Psoas muscle (tissue), 8 donors: ENCODE results near the gene SCAMP1. TPM values are rescaled to one million over a fixed set of nuclear protein-coding genes. Genes with fewer than 3 reads are reported as not detected.

Source experiments
- ATAC-seq, 4 donors: fragments of 200-7000 bp; cut with Tn5 transposase; one replicate each; pipeline ENCODE4 v1.9.1; 2020; ENCODE audit warnings: moderate library complexity in 3 of 4, mild to moderate bottlenecking in 2 of 4
- DNase-seq, 2 donors: peaks; one replicate each; pipeline ENCODE4 v3.0.0-alpha.2; 2020
- H3K27ac ChIP-seq: fragments of 200-600 bp; one replicate; pipeline ENCODE4 v1.8.0; 2022
- H3K27me3 ChIP-seq, 3 donors: fragments of 200-600 bp in 1 of 3; one replicate each; pipeline versions ENCODE4 v1.6.1 to v1.8.0; 2013 to 2022; ENCODE audit warnings: low read length in 2 of 3, mild to moderate bottlenecking in 2 of 3, moderate library complexity in 1 of 3; ENCODE audit not compliant: insufficient read depth in 3 of 3
- H3K36me3 ChIP-seq, 2 donors: fragments of 200-600 bp in 1 of 2; one replicate each; pipeline versions ENCODE4 v1.6.1 to v1.8.0; 2013 to 2022; ENCODE audit warnings: low read depth in 1 of 2, mild to moderate bottlenecking in 1 of 2, moderate library complexity in 1 of 2; ENCODE audit not compliant: insufficient read depth in 1 of 2
- H3K4me1 ChIP-seq: fragments of 200-600 bp; one replicate; pipeline ENCODE4 v1.8.0; 2022
- H3K4me3 ChIP-seq: fragments of 200-600 bp; one replicate; pipeline ENCODE4 v1.8.0; 2022; ENCODE audit warnings: mild to moderate bottlenecking
- H3K9me3 ChIP-seq: fragments of 200-600 bp; one replicate; pipeline ENCODE4 v1.8.0; 2022
- WGBS, 3 donors: extraction: QIAGEN DNeasy Blood & Tissue Kit; methylation state at CpG; one replicate each; pipeline versions ENCODE4 v1.1.6 to v1.1.7; 2013; 5-methylcytosine and 5-hydroxymethylcytosine counted together
- intact Hi-C, 2 donors: fragments of 100-400 bp; cut with DNase I; formaldehyde crosslinking; loops; one replicate each; pipeline versions ENCODE4 v1.11.0 to v1.14.2; 2022
- polyA plus RNA-seq, 3 donors: library from polyadenylated mRNA; stranded (reverse); fragments of 200-250 nt; gene quantifications; one replicate each; pipeline ENCODE4 v1.2.3, GENCODE V29; 2013
- total RNA-seq, 4 donors: library from RNA; stranded (reverse); fragmentation: NEBNext Ultra II Directional in 2 of 4; extraction: Animal tissue kit (Norgen Biotek cat#: 25700) in 2 of 4; gene quantifications; one replicate each; pipeline versions ENCODE4 v1.2.1 to v1.2.4, GENCODE V29; 2021 to 2023
- TF ChIP-seq, protein P1 (sequence below): fragments of 200-600 bp; IDR thresholded peaks from one replicate; pipeline ENCODE4 v1.8.0; 2022; ENCODE audit warnings: antibody characterized with exemption
- donor health status: healthy with polysubstance abuse.
- donor health status: DM: no; HTN: no; CAD: no; lungs with moderate emphysema.
- donor health status: Bipolar disorder and iron deficiency.
- donor health status: healthy.
- donor health status: DM: yes; HTN: yes; CAD: no.
- donor health status: DM: no; HTN: no; CAD: no.
- donor health status: DM: no; HTN: no; CAD: no.
- donor health status: DM: yes; HTN: yes; CAD: no.

SCAMP1 gene
- total and polyA plus RNA-seq, 7 donors: 7.2 to 28.4 (median 16.4) TPM

DNA sequence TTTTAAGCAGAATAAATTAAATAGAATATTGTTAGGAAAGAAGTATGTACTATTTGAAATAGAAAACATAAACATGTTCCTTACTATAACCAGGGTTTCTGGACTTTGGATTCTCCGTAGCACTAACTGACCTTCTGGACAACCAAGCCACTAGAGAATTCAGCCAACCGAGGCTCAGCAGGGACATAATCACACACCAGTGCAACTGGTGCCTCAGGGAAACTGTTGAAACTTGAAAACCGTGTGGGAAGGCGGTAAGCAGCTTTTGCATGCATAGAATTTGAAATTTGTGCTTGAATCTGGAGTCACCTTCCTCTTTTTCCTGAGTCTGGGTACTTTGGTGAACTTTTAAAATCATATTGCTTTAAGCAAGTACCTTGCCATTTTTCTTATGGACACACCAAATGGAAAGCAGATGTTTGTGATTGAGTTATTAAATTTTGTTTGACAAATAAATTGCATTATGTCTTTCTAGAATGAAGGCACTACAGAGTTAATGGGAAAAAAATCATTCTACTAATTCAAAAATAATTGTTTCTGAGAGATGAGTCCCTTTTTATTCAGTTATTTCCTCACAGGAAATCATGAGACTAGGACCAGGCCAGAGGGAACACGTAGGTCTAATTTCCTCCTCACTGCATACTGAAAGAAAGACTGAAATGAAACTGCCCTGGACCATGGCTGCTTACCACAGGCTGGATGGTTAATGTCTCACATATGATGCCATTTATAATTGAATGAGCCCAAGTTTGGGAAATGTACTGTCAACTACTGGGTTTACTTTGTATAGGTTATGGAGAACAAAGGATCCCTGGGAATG, 20.6 kb upstream of the SCAMP1 start:
- no peaks in the 10 kb centered on the region for H3K36me3 ChIP-seq

DNA sequence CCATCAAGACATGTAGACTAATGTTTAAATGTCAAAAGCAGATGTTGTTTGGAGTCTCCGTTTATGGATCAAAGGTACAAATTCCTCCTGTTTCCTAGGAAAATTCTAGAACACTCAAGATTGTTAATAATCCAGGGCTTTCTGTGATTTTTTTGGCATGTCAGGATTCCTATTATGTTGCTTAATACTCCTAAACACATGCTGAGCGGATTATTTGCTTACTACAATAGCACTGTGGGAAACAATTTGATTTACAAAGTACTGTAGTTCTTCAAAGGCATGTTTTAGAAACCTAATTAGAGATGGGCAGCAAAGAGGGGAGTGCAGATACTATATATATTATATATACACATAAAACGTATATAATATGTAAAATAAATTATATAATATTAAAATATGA, 19.0 kb upstream of the SCAMP1 start:
- no peaks in the 10 kb centered on the region for H3K4me1 ChIP-seq
- peaks cover 0 to 2% (median 0%) of the 10 kb centered on the region in 3 donors for H3K27me3 ChIP-seq
- no peak for ATAC-seq
- WGBS, 3 donors: 34 to 39% (median 37%) methylated on average over 3 of the region's 3 CpGs
- intact Hi-C loops: no loop called here
- TF ChIP-seq, protein P1, sequence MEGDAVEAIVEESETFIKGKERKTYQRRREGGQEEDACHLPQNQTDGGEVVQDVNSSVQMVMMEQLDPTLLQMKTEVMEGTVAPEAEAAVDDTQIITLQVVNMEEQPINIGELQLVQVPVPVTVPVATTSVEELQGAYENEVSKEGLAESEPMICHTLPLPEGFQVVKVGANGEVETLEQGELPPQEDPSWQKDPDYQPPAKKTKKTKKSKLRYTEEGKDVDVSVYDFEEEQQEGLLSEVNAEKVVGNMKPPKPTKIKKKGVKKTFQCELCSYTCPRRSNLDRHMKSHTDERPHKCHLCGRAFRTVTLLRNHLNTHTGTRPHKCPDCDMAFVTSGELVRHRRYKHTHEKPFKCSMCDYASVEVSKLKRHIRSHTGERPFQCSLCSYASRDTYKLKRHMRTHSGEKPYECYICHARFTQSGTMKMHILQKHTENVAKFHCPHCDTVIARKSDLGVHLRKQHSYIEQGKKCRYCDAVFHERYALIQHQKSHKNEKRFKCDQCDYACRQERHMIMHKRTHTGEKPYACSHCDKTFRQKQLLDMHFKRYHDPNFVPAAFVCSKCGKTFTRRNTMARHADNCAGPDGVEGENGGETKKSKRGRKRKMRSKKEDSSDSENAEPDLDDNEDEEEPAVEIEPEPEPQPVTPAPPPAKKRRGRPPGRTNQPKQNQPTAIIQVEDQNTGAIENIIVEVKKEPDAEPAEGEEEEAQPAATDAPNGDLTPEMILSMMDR: no peak
- H3K4me3 ChIP-seq: no peak overlapping the region
- H3K36me3 ChIP-seq: no peaks in the 10 kb centered on the region
- DNase-seq: no peak
- no peak overlapping the region for H3K27ac ChIP-seq
- no peaks in the 10 kb centered on the region for H3K9me3 ChIP-seq

More for the DNA sequence above, 20.6 kb upstream of the SCAMP1 start:
- Histone ChIP-seq H3K4me1 (no peaks in the 10 kb centered on the region), H3K27ac (no peak overlapping the region), H3K9me3 (no peaks in the 10 kb centered on the region), H3K4me3 (no peak overlapping the region), H3K27me3 (peaks cover 0 to 2% (median 0%) of the 10 kb centered on the region in 3 donors)
- DNase-seq (no peak), ATAC-seq (no peak)
- WGBS, 3 donors: 76 to 83% (median 78%) methylated on average over 5 of the region's 5 CpGs
- TF ChIP-seq, protein P1: no peak
- intact Hi-C loops: no loop called here

DNA sequence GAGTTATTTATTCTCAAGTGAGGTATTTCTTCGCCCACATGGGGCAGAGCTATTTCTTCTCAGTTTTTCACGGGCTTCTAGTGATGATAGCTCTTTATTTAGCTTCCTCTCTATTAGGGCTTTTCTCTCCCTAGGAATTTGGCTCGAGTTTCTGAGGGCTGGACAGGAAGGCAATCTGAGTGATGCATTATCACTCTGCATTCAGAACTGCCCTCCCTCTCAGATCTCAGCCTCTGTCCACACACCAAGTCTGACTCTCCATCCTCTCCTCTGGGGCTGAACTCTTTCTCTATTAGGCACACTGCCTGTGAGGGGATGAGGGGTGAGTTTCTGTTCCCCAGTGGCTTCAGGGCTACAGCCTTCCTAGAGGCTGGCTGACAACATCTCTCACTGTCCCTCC, 14.9 kb upstream of the SCAMP1 start:
- H3K4me1 ChIP-seq: no peaks in the 10 kb centered on the region
- no peak for ATAC-seq
- TF ChIP-seq, protein P1: no peak
- DNase-seq: no peak
- intact Hi-C loops: loop anchor here in 1 of 2 donors (5.0 kb wide), 1 partner anchor 1242 kb away; no protein-coding TSS in a partner anchor
- no peaks in the 10 kb centered on the region for H3K27me3 ChIP-seq
- H3K4me3 ChIP-seq: no peak overlapping the region
- no peak overlapping the region for H3K27ac ChIP-seq
- 26 to 29% (median 27%) methylated on average over 3 of the region's 3 CpGs for whole genome bisulfite sequencing, 3 donors
- no peaks in the 10 kb centered on the region for H3K36me3 ChIP-seq
- H3K9me3 ChIP-seq: no peaks in the 10 kb centered on the region

DNA sequence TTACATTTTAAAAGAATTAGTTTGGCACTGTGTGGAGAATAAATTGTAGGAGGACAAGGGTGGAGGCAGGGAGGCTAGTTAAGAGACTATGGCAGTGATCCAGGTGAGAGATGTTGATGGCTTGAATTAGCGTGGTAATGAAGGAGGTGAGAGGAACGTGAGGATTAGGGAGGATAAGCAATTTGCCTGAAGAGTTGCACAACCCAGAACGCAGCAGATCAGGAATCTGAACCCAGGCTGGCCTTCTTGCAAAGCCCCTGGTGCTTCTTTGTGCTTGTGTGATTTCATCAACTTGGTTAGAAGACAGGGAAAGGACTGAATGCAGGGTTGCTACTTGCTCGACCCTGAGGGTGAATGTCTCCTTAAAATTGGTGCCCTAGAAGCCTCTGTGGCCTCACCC, 6.9 kb upstream of the SCAMP1 start:
- Histone ChIP-seq H3K4me3 (no peak overlapping the region), H3K9me3 (no peaks in the 10 kb centered on the region), H3K27me3 (no peaks in the 10 kb centered on the region), H3K27ac (no peak overlapping the region), H3K4me1 (no peaks in the 10 kb centered on the region), H3K36me3 (peaks cover 0 to 14% of the 10 kb centered on the region in 2 donors)
- DNase-seq (no peak), ATAC-seq (no peak)
- WGBS, 3 donors: 45 to 66% (median 49%) methylated on average over 4 of the region's 4 CpGs
- intact Hi-C loops: no loop called here
- TF ChIP-seq, protein P1: no peak
